Left ventricle myocardium inferior (tissue), 1 donor: Measurements from ENCODE around the gene NEK7. TPM values are rescaled to one million over a fixed set of nuclear protein-coding genes. Genes with fewer than 3 reads are reported as not detected.

Experiments used
- DNase-seq: peaks from one replicate; pipeline ENCODE4 v3.0.0-alpha.2; 2020
- H3K27ac ChIP-seq: fragments of 200-600 bp; replicated peaks from 2 replicates; pipeline ENCODE4 v1.8.0; 2021
- H3K27me3 ChIP-seq: fragments of 200-600 bp; 2 replicates; pipeline ENCODE4 v1.8.0; 2021; ENCODE audit warnings: low read depth
- H3K36me3 ChIP-seq: fragments of 200-600 bp; 2 replicates; pipeline ENCODE4 v1.8.0; 2021
- H3K4me1 ChIP-seq: fragments of 200-600 bp; 2 replicates; pipeline ENCODE4 v1.8.0; 2021
- H3K4me3 ChIP-seq: fragments of 200-600 bp; 2 replicates; pipeline ENCODE4 v1.8.0; 2021; ENCODE audit warnings: mild to moderate bottlenecking, moderate library complexity
- H3K9me3 ChIP-seq: fragments of 200-600 bp; replicated peaks from 2 replicates; pipeline ENCODE4 v1.8.0; 2021
- intact Hi-C: fragments of 100-400 bp; cut with micrococcal nuclease; formaldehyde crosslinking; loops from one replicate; pipeline ENCODE4 v1.11.0; 2022
- total RNA-seq: library from RNA; stranded (reverse); fragmentation: NEBNext Ultra II Directional; extraction: Animal tissue kit (Norgen Biotek cat#: 25700); gene quantifications from one replicate; pipeline ENCODE4 v1.2.1, GENCODE V29; 2021
- TF ChIP-seq, protein P1 (sequence below): fragments of 200-600 bp; IDR thresholded peaks from 2 replicates; pipeline ENCODE4 v1.8.0; 2021; ENCODE audit warnings: antibody characterized with exemption, mild to moderate bottlenecking, borderline replicate concordance
- donor health status: DM: no; HTN: yes; CAD: no; lungs with severe emphysema.

NEK7 gene
- total RNA-seq, 1 donor from 2014 or later: 254 TPM

DNA sequence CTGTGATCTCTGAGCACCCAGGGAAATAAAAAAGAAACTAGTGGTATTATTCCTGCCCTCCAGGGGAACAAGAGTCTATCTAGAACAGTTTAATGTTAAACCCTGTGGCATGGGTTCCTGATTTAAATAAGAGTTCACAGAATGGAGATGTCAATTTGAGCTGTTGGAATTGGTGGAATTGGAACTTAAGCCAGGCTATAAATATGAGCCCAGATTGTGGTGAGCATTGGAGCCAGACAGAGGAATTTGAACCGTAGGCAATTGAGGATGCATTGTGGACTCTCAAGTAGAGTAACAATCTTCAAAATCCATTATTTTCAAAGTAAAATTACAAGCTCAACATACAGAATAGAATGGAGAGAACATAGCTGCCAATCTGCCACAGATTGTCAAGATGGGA, 98.2 kb downstream of the NEK7 start:
- no peak for DNase-seq
- Histone ChIP-seq H3K27ac (peak overlapping the region; percentile 62), H3K27me3 (no peaks in the 10 kb centered on the region), H3K4me1 (peaks cover 56% of the 10 kb centered on the region), H3K36me3 (no peaks in the 10 kb centered on the region), H3K4me3 (no peak overlapping the region), H3K9me3 (no peaks in the 10 kb centered on the region)
- intact Hi-C loops: no loop called here
- TF ChIP-seq, protein P1, sequence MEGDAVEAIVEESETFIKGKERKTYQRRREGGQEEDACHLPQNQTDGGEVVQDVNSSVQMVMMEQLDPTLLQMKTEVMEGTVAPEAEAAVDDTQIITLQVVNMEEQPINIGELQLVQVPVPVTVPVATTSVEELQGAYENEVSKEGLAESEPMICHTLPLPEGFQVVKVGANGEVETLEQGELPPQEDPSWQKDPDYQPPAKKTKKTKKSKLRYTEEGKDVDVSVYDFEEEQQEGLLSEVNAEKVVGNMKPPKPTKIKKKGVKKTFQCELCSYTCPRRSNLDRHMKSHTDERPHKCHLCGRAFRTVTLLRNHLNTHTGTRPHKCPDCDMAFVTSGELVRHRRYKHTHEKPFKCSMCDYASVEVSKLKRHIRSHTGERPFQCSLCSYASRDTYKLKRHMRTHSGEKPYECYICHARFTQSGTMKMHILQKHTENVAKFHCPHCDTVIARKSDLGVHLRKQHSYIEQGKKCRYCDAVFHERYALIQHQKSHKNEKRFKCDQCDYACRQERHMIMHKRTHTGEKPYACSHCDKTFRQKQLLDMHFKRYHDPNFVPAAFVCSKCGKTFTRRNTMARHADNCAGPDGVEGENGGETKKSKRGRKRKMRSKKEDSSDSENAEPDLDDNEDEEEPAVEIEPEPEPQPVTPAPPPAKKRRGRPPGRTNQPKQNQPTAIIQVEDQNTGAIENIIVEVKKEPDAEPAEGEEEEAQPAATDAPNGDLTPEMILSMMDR: no peak

DNA sequence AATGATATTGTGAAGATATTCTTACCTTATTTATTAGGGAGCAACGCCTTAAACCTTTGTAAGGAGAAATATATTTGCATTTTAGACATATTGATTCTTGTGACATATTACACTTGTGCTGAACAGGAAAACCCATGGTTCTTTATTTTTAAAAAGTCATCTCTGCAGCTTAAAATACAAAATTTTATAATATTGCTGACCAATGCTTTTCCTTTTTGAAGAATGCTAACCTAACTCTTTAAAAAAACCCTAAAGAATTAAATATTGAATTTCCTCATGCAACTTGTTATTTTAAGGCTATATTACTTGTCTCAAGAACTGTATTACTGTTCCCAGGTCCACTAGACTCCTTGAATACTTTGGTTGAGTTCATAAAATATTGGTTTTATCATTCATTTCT, 99.0 kb downstream of the NEK7 start:
- no peak overlapping the region for H3K27ac ChIP-seq
- no peak for DNase-seq
- TF ChIP-seq, protein P1: no peak
- intact Hi-C loops: no loop called here
- no peaks in the 10 kb centered on the region for H3K9me3 ChIP-seq
- H3K36me3 ChIP-seq: no peaks in the 10 kb centered on the region
- peaks cover 64% of the 10 kb centered on the region for H3K4me1 ChIP-seq
- H3K27me3 ChIP-seq: no peaks in the 10 kb centered on the region
- H3K4me3 ChIP-seq: no peak overlapping the region

DNA sequence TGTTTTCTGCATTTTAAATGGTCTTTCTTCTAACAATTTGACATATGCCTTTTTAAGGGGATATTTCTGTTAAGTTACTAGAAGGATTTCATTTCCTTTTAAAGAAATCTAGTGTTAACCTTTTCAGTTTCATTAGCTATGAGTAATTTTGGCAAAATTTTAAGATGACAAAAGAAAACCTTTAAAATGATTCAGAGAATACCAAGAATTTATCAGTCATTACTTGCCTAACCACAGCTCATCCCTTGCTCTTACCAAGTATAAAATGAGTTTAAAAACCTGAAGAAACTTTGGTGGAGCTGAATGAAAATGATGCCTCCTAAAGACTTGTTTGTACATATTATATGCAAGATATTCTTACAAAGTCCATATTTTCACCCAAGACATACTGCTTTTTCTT, 101.7 kb downstream of the NEK7 start:
- intact Hi-C loops: no loop called here
- TF ChIP-seq, protein P1: no peak
- H3K4me1 ChIP-seq: peaks cover 72% of the 10 kb centered on the region
- H3K27ac ChIP-seq: no peak overlapping the region
- no peaks in the 10 kb centered on the region for H3K27me3 ChIP-seq
- H3K4me3 ChIP-seq: no peak overlapping the region
- H3K36me3 ChIP-seq: no peaks in the 10 kb centered on the region
- no peaks in the 10 kb centered on the region for H3K9me3 ChIP-seq
- DNase-seq: no peak

DNA sequence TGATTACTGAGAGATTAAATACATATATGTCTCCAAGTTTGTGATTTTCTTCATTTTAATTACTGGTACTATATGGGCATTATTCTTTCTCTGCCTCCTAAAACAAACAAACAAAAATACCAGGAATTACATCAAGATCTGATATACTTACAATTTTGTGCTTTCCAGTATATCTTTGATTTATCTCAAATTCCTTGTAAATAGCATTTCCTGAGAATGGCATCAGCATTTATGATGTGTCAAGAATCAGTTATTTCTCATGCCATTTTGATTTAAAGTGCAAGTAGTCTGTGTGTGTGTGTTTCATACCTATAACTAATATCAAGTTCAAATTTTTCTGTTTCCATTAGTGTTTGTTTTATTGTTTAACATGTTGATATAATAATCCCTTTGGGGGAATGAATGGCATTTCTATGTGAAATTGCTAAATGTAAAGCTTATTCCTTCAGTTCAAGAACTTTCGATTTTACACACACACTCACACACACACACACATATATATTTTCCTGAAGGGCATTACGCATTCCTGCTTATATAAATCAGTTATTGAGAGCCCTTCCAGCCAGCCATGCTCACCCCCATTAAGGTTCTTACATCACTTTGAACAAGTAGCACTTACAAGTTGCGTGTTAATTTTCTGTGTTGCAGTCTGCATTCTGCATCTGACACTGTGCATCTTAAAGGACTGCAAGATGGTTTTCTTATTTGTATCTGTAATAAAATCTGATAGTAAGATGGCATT, 102.7 kb downstream of the NEK7 start:
- no peak overlapping the region for H3K4me3 ChIP-seq
- intact Hi-C loops: no loop called here
- DNase-seq: no peak
- H3K4me1 ChIP-seq: peaks cover 71% of the 10 kb centered on the region
- TF ChIP-seq, protein P1: no peak
- no peak overlapping the region for H3K27ac ChIP-seq
- no peaks in the 10 kb centered on the region for H3K9me3 ChIP-seq
- H3K27me3 ChIP-seq: no peaks in the 10 kb centered on the region
- no peaks in the 10 kb centered on the region for H3K36me3 ChIP-seq

DNA sequence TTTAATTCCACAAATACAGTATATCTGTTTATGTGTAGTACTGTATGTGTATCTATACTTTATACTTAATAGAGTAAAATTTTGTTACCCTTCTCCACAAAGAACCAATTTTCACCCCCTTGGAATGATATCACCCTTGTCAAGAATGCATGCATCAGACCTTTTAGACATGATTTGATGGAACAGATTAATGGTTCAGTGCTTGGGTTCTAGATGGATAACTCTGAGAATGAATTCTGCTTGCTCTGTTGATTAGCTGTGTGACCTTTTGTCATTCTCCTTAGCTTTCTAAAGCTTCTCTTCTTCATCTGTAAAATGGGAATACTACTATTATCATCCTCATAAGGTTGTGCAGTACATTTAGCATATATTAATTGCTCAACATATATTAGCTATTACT, 105.1 kb downstream of the NEK7 start:
- Histone ChIP-seq H3K27me3 (no peaks in the 10 kb centered on the region), H3K9me3 (no peaks in the 10 kb centered on the region), H3K4me3 (no peak overlapping the region), H3K36me3 (no peaks in the 10 kb centered on the region), H3K27ac (peak overlapping the region; percentile 52), H3K4me1 (peaks cover 78% of the 10 kb centered on the region)
- TF ChIP-seq, protein P1: no peak
- intact Hi-C loops: no loop called here
- DNase-seq: no peak
